GM18868 (cell line): Measurements from ENCODE around the gene HK3.

Experiments used
- ATAC-seq: cut with Tn5 transposase; IDR thresholded peaks from one replicate; pipeline ENCODE4 v1.9.1; 2021; ENCODE audit warnings: mild to moderate bottlenecking, moderate library complexity; ENCODE audit not compliant: unreplicated experiment

HK3 gene

GRCh38 chr5:176851871-176852658 is 47.1 kb downstream of the HK3 start:
- ATAC-seq = no peak

GRCh38 chr5:176851380-176851779 is 47.8 kb downstream of the HK3 start:
- ATAC-seq = no peak

GRCh38 chr5:176850371-176851245 is 48.5 kb downstream of the HK3 start:
- no peak for ATAC-seq

GRCh38 chr5:176849611-176850227 is 49.4 kb downstream of the HK3 start:
- ATAC-seq = no peak

GRCh38 chr5:176848651-176849050 is 50.5 kb downstream of the HK3 start:
- no peak for ATAC-seq

GRCh38 chr5:176847726-176848290 is 51.3 kb downstream of the HK3 start:
- no peak for ATAC-seq

GRCh38 chr5:176847148-176847547 is 52.0 kb downstream of the HK3 start:
- no peak for ATAC-seq

GRCh38 chr5:176846335-176847140 is 52.6 kb downstream of the HK3 start:
- no peak for ATAC-seq

GRCh38 chr5:176845392-176845713 is 53.8 kb downstream of the HK3 start:
- no peak for ATAC-seq

GRCh38 chr5:176844706-176845391 is 54.3 kb downstream of the HK3 start:
- ATAC-seq = no peak

- ATAC-seq = no peak
These were observed 54.9 kb downstream of the HK3 start for GRCh38 chr5:176844281-176844680.

GRCh38 chr5:176843673-176844072 is 55.5 kb downstream of the HK3 start:
- ATAC-seq = no peak

GRCh38 chr5:176837707-176838115 is 61.4 kb downstream of the HK3 start:
- no peak for ATAC-seq

- ATAC-seq = no peak
These were observed 62.1 kb downstream of the HK3 start for GRCh38 chr5:176836811-176837706.

- no peak for ATAC-seq
These were observed 63.2 kb downstream of the HK3 start for GRCh38 chr5:176835918-176836317.

GRCh38 chr5:176833286-176833685 is 65.9 kb downstream of the HK3 start:
- ATAC-seq = no peak

- no peak for ATAC-seq
These were observed 67.0 kb downstream of the HK3 start for GRCh38 chr5:176832162-176832561.

- no peak for ATAC-seq
These were observed 67.7 kb downstream of the HK3 start for GRCh38 chr5:176831425-176831824.

GRCh38 chr5:176830995-176831423 is 68.1 kb downstream of the HK3 start:
- ATAC-seq = no peak
